Left renal pelvis (tissue), 4 donors: ENCODE results near the gene OR52E6. TPM values are rescaled to one million over a fixed set of nuclear protein-coding genes. Genes with fewer than 3 reads are reported as not detected.

ENCODE experiments used
- DNase-seq, 4 donors: peaks; one replicate each; pipeline ENCODE4 v3.0.0-alpha.2; 2013; ENCODE audit warnings: low read depth in 4 of 4, low spot score in 3 of 4
- polyA plus RNA-seq, 4 donors: library from polyadenylated mRNA; unstranded; fragments of 120-200 nt; gene quantifications; one replicate each; pipeline ENCODE4 v1.2.1, GENCODE V29; 2013; ENCODE audit not compliant: insufficient read length in 4 of 4

Gene OR52E6
- polyA plus RNA-seq, 4 donors = not detected

DNA sequence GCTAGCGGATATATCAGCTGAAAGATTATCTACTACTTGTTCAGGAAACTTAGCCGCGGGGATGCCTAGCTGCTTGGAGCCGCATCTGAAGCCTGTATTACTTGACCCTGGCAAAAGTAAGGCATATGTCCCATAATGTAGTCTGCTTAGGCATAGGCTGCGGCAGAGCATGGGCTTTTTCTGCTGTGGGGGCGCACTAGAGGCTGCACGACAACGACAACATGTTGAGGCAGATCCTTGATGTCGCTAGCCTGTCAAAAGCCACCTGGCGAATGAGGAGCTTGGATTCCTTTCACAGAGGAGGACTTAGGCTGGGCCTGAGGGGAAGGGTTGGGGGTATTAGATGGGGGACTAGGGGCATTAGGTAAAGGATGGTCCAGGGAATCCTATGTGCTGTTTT, 34.1 kb downstream of the OR52E6 start:
- DNase-seq = no peak

DNA sequence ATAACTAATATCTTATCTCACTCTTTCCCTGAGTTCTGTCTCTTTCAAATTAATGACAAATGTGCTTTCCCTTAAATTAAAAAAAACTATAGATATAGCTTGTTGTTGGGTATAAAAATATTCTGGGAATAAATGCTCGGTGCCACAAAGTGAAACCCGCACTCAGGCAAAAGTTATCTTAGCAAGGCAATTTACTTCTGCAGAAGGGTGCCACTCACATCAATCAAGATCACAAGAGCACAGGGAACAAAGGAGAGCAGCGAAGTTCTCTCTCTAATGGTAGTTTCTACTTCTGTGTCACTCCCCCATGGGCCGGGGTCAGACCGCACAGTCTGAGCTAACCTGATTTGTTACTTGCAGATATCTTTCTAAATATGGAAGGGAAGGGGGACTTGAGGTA, 37.7 kb downstream of the OR52E6 start:
- DNase-seq = no peak

DNA sequence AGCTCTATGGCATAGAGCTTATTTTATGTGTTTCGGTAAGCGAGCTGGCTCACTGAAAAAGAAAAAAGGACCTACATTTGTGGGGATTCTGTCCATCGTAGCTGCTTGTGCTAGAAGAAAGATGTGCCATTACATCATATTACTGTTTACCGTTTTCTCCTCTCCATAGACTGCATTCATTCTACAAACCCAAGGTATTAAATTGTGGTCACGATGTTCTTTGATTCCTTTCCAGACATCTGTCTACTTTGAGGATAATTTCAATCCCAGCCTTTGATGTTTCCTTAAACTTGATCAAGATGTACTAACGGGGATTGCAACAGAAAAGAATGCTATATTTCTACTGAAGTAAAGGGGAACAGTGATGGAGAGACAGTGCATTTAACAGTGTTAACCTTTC, 45.2 kb downstream of the OR52E6 start:
- no peak for DNase-seq

DNA sequence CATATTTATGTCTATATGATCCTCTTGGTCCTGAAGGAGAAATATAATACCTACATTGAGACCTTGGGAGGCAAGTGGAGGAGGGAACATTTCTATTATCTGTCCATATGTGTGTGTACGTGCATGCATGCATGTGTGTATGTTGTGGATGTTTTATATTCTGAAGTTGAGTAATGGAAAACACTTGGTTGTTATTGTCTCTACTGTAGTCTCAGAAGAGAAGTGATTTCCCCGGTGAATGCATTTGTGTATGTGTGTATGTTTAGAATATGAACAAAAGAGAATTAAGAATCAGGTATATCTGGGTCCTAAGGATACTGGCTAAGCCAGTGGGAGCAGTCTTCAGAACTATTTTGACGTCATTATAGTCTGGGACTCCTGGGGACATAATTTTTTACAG, 50.5 kb downstream of the OR52E6 start, which contains the start of gene OR52N1:
Gene OR52N1, minus strand, starts transcription at position 101 of the 400 bp plus-strand sequence. CDS start 2,449 bp downstream, outside the sequence.
- no peak for DNase-seq

Other genes starting within 250 kb of the OR52E6 start
- gene TRIM6, start 245.3 kb downstream of the OR52E6 start, polyA plus RNA-seq = 10 to 100 TPM in 3 of 4 donors, 1 to 10 TPM in 1; 3.4 to 69.0 (median 16.9) TPM
- gene TRIM34, start 216.9 kb downstream of the OR52E6 start, polyA plus RNA-seq = 10 to 100 TPM; 10.4 to 11.1 (median 10.5) TPM
- 10 to 100 TPM; 39.6 to 45.2 (median 43.2) TPM for gene TRIM5, start 156.8 kb downstream of the OR52E6 start, polyA plus RNA-seq
- 10 to 100 TPM in 2 of 4 donors, 1 to 10 TPM in 2; 8.4 to 23.5 (median 9.3) TPM for gene TRIM22, start 152.1 kb downstream of the OR52E6 start, polyA plus RNA-seq
- not detected for gene OR56B1, start 105.4 kb downstream of the OR52E6 start, polyA plus RNA-seq
- not detected for gene OR52N4, start 87.7 kb downstream of the OR52E6 start, polyA plus RNA-seq
- not detected for gene OR52N5, start 58.5 kb downstream of the OR52E6 start, polyA plus RNA-seq
- not detected for gene OR52N1, start 50.6 kb downstream of the OR52E6 start, polyA plus RNA-seq
- not detected for gene OR52N2, start 33.0 kb downstream of the OR52E6 start, polyA plus RNA-seq
- not detected for gene OR52E8, start 15.8 kb upstream of the OR52E6 start, polyA plus RNA-seq
- gene OR52E4, start 38.7 kb upstream of the OR52E6 start, polyA plus RNA-seq = not detected
- not detected for gene OR52E5, start 51.3 kb upstream of the OR52E6 start, polyA plus RNA-seq
- not detected for gene OR56A3, start 100.4 kb upstream of the OR52E6 start, polyA plus RNA-seq
- not detected for gene OR56A5, start 126.6 kb upstream of the OR52E6 start, polyA plus RNA-seq
- gene OR52L1, start 145.1 kb upstream of the OR52E6 start, polyA plus RNA-seq = not detected
- gene OR56A4, start 165.0 kb upstream of the OR52E6 start, polyA plus RNA-seq = under 1 TPM in 1 of 4 donors, not detected in 3; 0.06 TPM
- not detected for gene OR56A1, start 188.9 kb upstream of the OR52E6 start, polyA plus RNA-seq